ENCODE measurements around the gene DDX19B. TPM values are rescaled to one million over a fixed set of nuclear protein-coding genes. Genes with fewer than 3 reads are reported as not detected.
"Not testable (repeated sequence)": the region's sequence is repeated elsewhere in the genome, so short reads cannot be mapped to it uniquely, and the experiment has no call there.

Gene DDX19B
- total and polyA plus RNA-seq, 2 donors (not counting 1 experiment from before 2014, with no cell fraction given), result 33.0 to 35.8 TPM

GRCh38 chr16:70289229-70290094, 9.5 kb upstream of the DDX19B start, which contains the start of gene AARS1:
Gene AARS1, minus strand, starts transcription at chr16:70289506. Its CDS starts 6,743 bp downstream, at chr16:70282763.
- H3K9me3 ChIP-seq (ENCODE audit: control extremely low read depth in 1 of 3, control insufficient read depth in 2 of 3, insufficient read depth in 1 of 3, low read length in 2 of 3), result no peaks in the 10 kb centered on the region
- no peak for TF ChIP-seq EZH2 (IDR thresholded peaks at IDR 0.05; ENCODE audit: borderline replicate concordance, insufficient read depth, low read depth, low read length, poor library complexity, severe bottlenecking)
- H3K27me3 ChIP-seq (replicated peaks in 1 of 4; ENCODE audit: control extremely low read depth in 1 of 4, control insufficient read depth in 3 of 4, insufficient read depth in 4 of 4, low read length in 3 of 4), result no peaks in the 10 kb centered on the region
- DNase-seq, result peak; percentile 98
- H3K4me1 Mint-ChIP-seq, result peaks cover 15% of the 10 kb centered on the region
- no peaks in the 10 kb centered on the region for H4K20me1 ChIP-seq (ENCODE audit: control insufficient read depth, insufficient read depth, low read length, poor library complexity, severe bottlenecking)
- WGBS (ENCODE audit: insufficient coverage), result 0% methylated on average over 37 of the region's 53 CpGs
- peak within 1 kb of the TSS; percentile 75 for H3K9ac ChIP-seq (ENCODE audit: low read length)
- peak within 1 kb of the TSS; percentile 81 for H3K4me2 ChIP-seq (replicated peaks; ENCODE audit: low read depth, low read length, poor library complexity, severe bottlenecking)
- no peaks in the 10 kb centered on the region for H3K36me3 ChIP-seq (replicated peaks in 1 of 2; ENCODE audit: control extremely low read depth in 1 of 2, control insufficient read depth in 1 of 2, extremely low read depth in 1 of 2, insufficient read depth in 2 of 2, low read length in 1 of 2)
- H3K79me2 ChIP-seq (ENCODE audit: control insufficient read depth, insufficient read depth, low read length), result peaks cover 38% of the 10 kb centered on the region
- no peaks in the 10 kb centered on the region for H3K27me3 Mint-ChIP-seq
- ATAC-seq (ENCODE audit: low read depth), result peak; percentile 97
- H3K4me3 Mint-ChIP-seq, result peak within 1 kb of the TSS; percentile 99
- H3K27ac ChIP-seq (ENCODE audit: low read length in 2 of 2), result peak within 1 kb of the TSS; percentile 79 to 90
- peak within 1 kb of the TSS; percentile 80 to 91 (median 86) for H3K4me3 ChIP-seq (ENCODE audit: control extremely low read depth in 1 of 5, extremely low read depth in 1 of 5, insufficient read depth in 1 of 5, low read depth in 2 of 5, low read length in 4 of 5)
- intact Hi-C loops (cut with micrococcal nuclease), result loop anchor here (2.0 to 5.0 kb wide), 4 partner anchors 37 to 233 kb away; partner anchors contain the start of genes COG4, DDX19A and SF3B3
- CTCF ChIA-PET, result interaction anchor here (0.9 to 1.4 kb wide), 4 partner anchors 10 to 58 kb away, joined by 3 to 8 read pairs (median 4); partner anchors contain the start of genes DDX19A, DDX19B and EXOSC6
- H3K9me3 Mint-ChIP-seq (ENCODE audit: insufficient read depth), result no peaks in the 10 kb centered on the region
- peak within 1 kb of the TSS; percentile 96 for H3K27ac Mint-ChIP-seq
- H3K4me1 ChIP-seq (ENCODE audit: control insufficient read depth in 2 of 2, insufficient read depth in 2 of 2, low read length in 2 of 2), result peaks cover 0 to 16% of the 10 kb centered on the region in 2 donors
- peak within 1 kb of the TSS; percentile 88 for H2AFZ ChIP-seq (ENCODE audit: insufficient read depth, low read depth, low read length, poor library complexity, severe bottlenecking)
- POLR2A ChIA-PET, result interaction anchor here (0.7 to 2.1 kb wide), 4 partner anchors 9 to 446 kb away, joined by 3 to 15 read pairs (median 3); partner anchors contain the start of genes DDX19A, DDX19B and ST3GAL2

GRCh38 chr16:70290949-70291519, 8.0 kb upstream of the DDX19B start:
- H3K27me3 ChIP-seq (replicated peaks in 1 of 4; ENCODE audit: control extremely low read depth in 1 of 4, control insufficient read depth in 3 of 4, insufficient read depth in 4 of 4, low read length in 3 of 4), result no peaks in the 10 kb centered on the region
- H3K4me2 ChIP-seq (replicated peaks; ENCODE audit: low read depth, low read length, poor library complexity, severe bottlenecking), result no peak overlapping the region
- Mint-ChIP-seq H3K9me3 (ENCODE audit: insufficient read depth) (no peaks in the 10 kb centered on the region), H3K27me3 (no peaks in the 10 kb centered on the region), H3K4me3 (no peak overlapping the region), H3K27ac (no peak overlapping the region), H3K4me1 (peaks cover 13% of the 10 kb centered on the region)
- intact Hi-C loops (cut with micrococcal nuclease), result no loop called here
- H3K36me3 ChIP-seq (replicated peaks in 1 of 2; ENCODE audit: control extremely low read depth in 1 of 2, control insufficient read depth in 1 of 2, extremely low read depth in 1 of 2, insufficient read depth in 2 of 2, low read length in 1 of 2), result no peaks in the 10 kb centered on the region
- DNase-seq (no peak), ATAC-seq (ENCODE audit: low read depth) (no peak)
- H3K4me3 ChIP-seq (ENCODE audit: control extremely low read depth in 1 of 5, extremely low read depth in 1 of 5, insufficient read depth in 1 of 5, low read depth in 2 of 5, low read length in 4 of 5), result no peak overlapping the region
- peaks cover 24% of the 10 kb centered on the region for H3K79me2 ChIP-seq (ENCODE audit: control insufficient read depth, insufficient read depth, low read length)
- no peak overlapping the region for H3K9ac ChIP-seq (ENCODE audit: low read length)
- ChIA-PET POLR2A (no interaction called here), CTCF (no interaction called here)
- no peaks in the 10 kb centered on the region for H3K9me3 ChIP-seq (ENCODE audit: control extremely low read depth in 1 of 3, control insufficient read depth in 2 of 3, insufficient read depth in 1 of 3, low read length in 2 of 3)
- TF ChIP-seq, protein P1, sequence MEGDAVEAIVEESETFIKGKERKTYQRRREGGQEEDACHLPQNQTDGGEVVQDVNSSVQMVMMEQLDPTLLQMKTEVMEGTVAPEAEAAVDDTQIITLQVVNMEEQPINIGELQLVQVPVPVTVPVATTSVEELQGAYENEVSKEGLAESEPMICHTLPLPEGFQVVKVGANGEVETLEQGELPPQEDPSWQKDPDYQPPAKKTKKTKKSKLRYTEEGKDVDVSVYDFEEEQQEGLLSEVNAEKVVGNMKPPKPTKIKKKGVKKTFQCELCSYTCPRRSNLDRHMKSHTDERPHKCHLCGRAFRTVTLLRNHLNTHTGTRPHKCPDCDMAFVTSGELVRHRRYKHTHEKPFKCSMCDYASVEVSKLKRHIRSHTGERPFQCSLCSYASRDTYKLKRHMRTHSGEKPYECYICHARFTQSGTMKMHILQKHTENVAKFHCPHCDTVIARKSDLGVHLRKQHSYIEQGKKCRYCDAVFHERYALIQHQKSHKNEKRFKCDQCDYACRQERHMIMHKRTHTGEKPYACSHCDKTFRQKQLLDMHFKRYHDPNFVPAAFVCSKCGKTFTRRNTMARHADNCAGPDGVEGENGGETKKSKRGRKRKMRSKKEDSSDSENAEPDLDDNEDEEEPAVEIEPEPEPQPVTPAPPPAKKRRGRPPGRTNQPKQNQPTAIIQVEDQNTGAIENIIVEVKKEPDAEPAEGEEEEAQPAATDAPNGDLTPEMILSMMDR (IDR thresholded peaks at IDR 0.05), result no peak
- TF ChIP-seq EZH2 (IDR thresholded peaks at IDR 0.05; ENCODE audit: borderline replicate concordance, insufficient read depth, low read depth, low read length, poor library complexity, severe bottlenecking), result no peak
- peaks cover 0 to 16% of the 10 kb centered on the region in 2 donors for H3K4me1 ChIP-seq (ENCODE audit: control insufficient read depth in 2 of 2, insufficient read depth in 2 of 2, low read length in 2 of 2)
- H4K20me1 ChIP-seq (ENCODE audit: control insufficient read depth, insufficient read depth, low read length, poor library complexity, severe bottlenecking), result no peaks in the 10 kb centered on the region
- H3K27ac ChIP-seq (ENCODE audit: low read length in 2 of 2), result no peak overlapping the region
- peak overlapping the region; percentile 14 for H2AFZ ChIP-seq (ENCODE audit: insufficient read depth, low read depth, low read length, poor library complexity, severe bottlenecking)

GRCh38 chr16:70292148-70292547, 6.8 kb upstream of the DDX19B start:
- H3K27me3 Mint-ChIP-seq; H4K20me1 ChIP-seq (ENCODE audit: control insufficient read depth, insufficient read depth, low read length, poor library complexity, severe bottlenecking); H3K4me3 ChIP-seq (ENCODE audit: control extremely low read depth in 1 of 5, extremely low read depth in 1 of 5, insufficient read depth in 1 of 5, low read depth in 2 of 5, low read length in 4 of 5); H3K9me3 Mint-ChIP-seq (ENCODE audit: insufficient read depth); H3K27ac ChIP-seq (ENCODE audit: low read length in 2 of 2); H3K9ac ChIP-seq (ENCODE audit: low read length); H3K9me3 ChIP-seq (ENCODE audit: control extremely low read depth in 1 of 3, control insufficient read depth in 2 of 3, insufficient read depth in 1 of 3, low read length in 2 of 3); ATAC-seq (ENCODE audit: low read depth); H3K36me3 ChIP-seq (replicated peaks in 1 of 2; ENCODE audit: control extremely low read depth in 1 of 2, control insufficient read depth in 1 of 2, extremely low read depth in 1 of 2, insufficient read depth in 2 of 2, low read length in 1 of 2); H3K27me3 ChIP-seq (replicated peaks in 1 of 4; ENCODE audit: control extremely low read depth in 1 of 4, control insufficient read depth in 3 of 4, insufficient read depth in 4 of 4, low read length in 3 of 4); H3K4me3 Mint-ChIP-seq; H3K4me2 ChIP-seq (replicated peaks; ENCODE audit: low read depth, low read length, poor library complexity, severe bottlenecking); CTCF ChIA-PET; intact Hi-C loops (cut with micrococcal nuclease); H3K27ac Mint-ChIP-seq; H2AFZ ChIP-seq (ENCODE audit: insufficient read depth, low read depth, low read length, poor library complexity, severe bottlenecking); DNase-seq: not testable (repeated sequence)
- peaks cover 0 to 16% of the 10 kb centered on the region in 2 donors for H3K4me1 ChIP-seq (ENCODE audit: control insufficient read depth in 2 of 2, insufficient read depth in 2 of 2, low read length in 2 of 2)
- H3K4me1 Mint-ChIP-seq, result peaks cover 13% of the 10 kb centered on the region
- POLR2A ChIA-PET, result interaction anchor here (0.5 kb wide), 1 partner anchor 18 kb away, joined by 5 read pairs; no protein-coding TSS in a partner anchor
- 100% methylated on average over 1 of the region's 11 CpGs for WGBS (ENCODE audit: insufficient coverage)
- H3K79me2 ChIP-seq (ENCODE audit: control insufficient read depth, insufficient read depth, low read length), result peaks cover 22% of the 10 kb centered on the region
